ENCODE measurements around the gene FBP2.

FBP2 gene

GRCh38 chr9:94593459-94594345 lies at the start of gene FBP2:
FBP2 (minus strand) TSS chr9:94593824; CDS start chr9:94593726, 98 bp downstream.
- no peak for DNase-seq

DNA sequence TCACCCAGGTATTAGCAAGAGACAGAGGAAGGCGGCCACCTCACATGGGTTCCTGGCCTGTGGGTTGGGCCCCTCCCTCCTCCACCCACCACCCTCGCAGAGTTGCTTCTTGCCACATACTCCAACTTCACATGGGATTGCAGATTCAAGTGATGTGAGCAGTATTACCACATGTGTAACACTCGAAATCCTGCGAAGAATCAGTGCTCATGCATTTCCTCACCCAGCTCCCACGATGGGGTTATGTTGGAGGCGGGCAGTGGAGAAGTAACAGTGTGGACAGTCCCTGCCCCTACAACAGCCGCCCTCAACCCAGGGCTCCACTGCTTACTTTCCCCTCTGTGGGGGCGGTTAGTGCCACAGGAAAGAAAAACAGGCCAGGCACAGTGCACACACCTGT lies 49.6 kb upstream of the FBP2 start:
- no peak for DNase-seq

DNA sequence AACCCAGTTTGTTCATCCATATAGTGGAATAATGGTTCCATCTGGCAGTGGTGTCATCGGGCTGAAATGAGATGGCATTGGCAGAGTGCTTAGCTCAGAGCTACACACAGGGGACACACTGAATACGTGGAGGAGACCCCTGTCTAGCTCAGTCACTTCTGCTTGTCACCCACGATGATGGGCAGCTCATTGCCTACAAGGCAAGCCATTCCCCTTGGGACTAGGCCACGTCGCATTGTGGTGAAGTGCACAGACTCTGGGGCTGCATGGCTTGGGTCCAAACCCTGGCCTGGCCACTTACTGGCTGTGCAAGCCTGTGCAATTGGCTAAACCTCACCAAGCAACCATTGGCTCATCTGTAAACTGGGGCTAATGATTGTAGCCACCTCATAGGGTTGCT lies 48.9 kb upstream of the FBP2 start:
- no peak for DNase-seq

GRCh38 chr9:94639999-94640376 lies 46.4 kb upstream of the FBP2 start:
- DNase-seq, result no peak

DNA sequence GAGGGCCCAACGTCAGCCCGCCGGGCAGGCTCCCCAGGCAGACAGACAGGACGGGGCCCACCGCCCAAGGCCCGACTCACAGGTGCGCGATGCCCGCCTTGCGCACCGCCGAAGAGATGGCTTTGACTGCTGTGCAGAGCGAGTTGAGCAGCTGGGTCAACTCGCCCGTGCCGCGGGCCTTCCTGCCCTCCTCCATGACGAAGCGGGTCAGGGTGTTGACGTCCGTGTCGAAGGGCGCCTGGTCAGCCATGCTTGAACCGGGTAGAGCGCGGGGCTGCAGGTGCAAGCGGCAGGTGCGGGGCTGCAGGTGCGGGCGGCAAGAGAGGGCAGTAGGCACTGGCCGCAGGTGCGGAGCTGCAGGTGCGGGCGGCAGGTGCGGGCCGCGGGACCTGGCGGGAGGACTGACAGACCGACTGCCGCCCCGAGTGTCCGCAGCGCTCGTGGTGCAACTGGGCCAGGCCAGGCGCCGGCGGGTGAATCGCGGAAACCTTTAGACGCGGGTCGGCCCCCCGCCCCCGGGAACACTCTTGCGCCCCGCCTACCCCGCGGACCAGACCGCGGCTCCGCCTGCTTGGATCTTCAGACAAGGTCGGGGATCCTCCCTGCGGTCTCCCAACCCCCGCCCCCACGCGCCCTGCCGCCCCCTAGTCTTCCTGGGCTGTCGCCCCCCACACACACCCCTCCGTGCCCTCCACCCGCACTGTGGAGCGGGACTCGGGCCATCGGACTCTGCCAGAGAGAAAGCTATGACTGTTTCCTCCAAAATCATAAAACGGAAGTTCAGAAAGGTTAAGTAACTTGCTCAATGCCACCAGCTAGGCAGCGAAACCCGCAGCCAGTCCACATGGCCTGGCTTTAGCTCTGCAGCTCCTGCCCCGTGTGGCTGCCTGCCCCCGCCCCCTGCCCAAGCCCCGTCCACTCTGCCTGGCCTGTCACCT lies 45.7 kb upstream of the FBP2 start, which contains the start of gene FBP1:
Gene FBP1 (minus strand): TSS at position 458 of the 938 bp plus-strand sequence. CDS start 208 bp downstream, at position 250.
- DNase-seq, result no peak

DNA sequence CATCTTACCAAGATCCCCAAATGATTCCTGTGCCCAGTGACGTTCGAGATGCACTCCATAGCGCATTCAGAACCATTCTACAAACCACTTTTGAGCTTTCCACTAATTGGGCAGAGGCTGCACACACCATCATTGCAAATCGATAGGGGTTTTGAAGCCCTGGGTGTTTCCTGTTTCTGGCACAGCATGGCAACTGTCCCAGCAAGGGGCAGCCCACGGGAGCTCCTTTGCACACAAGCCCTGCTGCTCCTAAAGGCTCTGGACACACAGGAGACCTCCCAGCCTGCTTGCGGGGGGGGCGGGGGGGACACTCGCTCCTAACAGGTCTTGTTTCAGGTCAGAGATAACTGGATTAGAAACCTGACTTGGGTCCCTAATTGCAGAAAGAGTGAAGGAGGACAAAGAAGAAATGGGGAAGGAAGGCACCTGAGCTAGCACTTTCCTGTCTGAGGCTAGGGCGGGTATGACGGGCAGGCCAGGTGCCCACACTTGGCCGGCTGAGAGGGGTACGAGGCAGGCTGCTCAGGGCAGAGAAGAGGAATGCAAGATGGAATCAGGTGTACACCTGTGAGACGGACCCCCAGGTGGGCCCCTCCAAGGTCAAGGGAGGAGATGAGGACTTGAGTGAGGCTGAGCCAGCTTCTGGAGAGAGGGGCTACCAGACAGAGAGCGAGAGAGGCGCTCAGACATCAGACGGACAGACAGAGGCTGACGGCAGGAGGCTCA lies 44.9 kb upstream of the FBP2 start:
- no peak for DNase-seq

- no peak for DNase-seq
Observed at GRCh38 chr9:94632737-94633136, 39.1 kb upstream of the FBP2 start.

- DNase-seq, result no peak
Observed at GRCh38 chr9:94631599-94631998, 38.0 kb upstream of the FBP2 start.

- DNase-seq, result no peak
Observed at GRCh38 chr9:94630833-94631232, 37.2 kb upstream of the FBP2 start.

GRCh38 chr9:94630281-94630680 lies 36.7 kb upstream of the FBP2 start:
- no peak for DNase-seq

DNA sequence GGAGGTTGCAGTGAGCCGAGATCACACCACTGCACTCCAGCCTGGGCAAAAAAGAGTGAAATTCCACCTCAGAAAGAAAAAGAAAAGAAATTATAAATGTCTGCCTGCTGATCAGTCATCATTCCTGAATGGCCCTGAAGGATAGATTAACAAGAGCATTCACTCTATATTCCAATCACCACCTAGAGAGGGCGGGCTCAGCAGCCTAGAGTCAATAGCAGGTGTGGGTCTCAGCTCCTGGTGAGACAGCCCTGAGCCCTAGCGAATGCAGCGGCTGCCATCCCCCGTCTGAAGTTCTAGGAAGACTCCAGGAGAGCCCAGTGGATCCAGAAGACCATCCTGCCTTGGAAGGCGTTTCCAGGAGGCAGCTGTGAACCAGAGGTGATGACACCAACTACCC lies 33.7 kb upstream of the FBP2 start:
- no peak for DNase-seq

DNA sequence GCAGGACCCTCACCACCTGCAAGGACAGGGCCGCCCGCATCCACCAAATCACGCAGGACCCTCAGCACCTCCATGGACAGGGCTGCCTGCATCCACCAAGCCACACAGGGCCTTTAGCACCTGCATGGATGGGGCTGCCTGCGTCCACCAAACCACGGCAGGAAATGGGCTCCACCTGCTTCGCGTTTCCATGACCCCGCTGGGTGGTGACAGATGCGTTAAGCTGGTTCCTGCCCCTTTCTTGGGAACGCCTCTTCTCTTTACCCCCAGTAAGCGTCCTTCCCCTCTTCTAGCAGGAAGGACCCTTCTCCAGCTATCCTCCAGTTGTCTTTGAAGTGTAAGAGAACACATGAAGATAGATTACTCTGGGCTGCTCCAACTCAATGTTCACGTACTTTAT lies 32.2 kb upstream of the FBP2 start:
- no peak for DNase-seq

GRCh38 chr9:94624629-94625028 lies 31.0 kb upstream of the FBP2 start:
- DNase-seq, result no peak

GRCh38 chr9:94623253-94623652 lies 29.6 kb upstream of the FBP2 start:
- DNase-seq, result no peak

- DNase-seq, result no peak
Observed at GRCh38 chr9:94622087-94622800, 28.6 kb upstream of the FBP2 start.

DNA sequence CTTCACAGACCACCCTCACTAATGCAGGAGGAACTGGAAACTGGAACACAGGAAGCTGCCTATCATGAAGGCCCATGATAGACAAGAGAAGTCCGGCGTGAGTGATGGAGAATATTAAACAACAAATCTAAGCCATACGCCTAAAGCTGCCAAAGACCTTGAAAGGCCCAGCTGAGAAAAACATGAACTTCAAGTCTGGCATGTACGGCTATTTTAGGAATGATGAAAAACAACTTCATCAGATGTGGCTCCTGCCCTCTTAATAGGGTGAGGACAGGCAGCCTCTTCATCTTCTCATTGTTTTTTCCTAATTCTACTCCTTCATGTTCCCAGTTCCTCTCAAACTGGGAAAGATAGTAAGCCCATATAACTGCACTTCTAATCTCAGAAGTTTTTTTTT lies 25.4 kb upstream of the FBP2 start:
- DNase-seq, result no peak

- DNase-seq, result no peak
Observed at GRCh38 chr9:94613003-94613402, 19.4 kb upstream of the FBP2 start.

- DNase-seq, result no peak
Observed at GRCh38 chr9:94612071-94612470, 18.4 kb upstream of the FBP2 start.

GRCh38 chr9:94611638-94612068 lies 18.0 kb upstream of the FBP2 start:
- no peak for DNase-seq

GRCh38 chr9:94610181-94610606 lies 16.6 kb upstream of the FBP2 start:
- no peak for DNase-seq

DNA sequence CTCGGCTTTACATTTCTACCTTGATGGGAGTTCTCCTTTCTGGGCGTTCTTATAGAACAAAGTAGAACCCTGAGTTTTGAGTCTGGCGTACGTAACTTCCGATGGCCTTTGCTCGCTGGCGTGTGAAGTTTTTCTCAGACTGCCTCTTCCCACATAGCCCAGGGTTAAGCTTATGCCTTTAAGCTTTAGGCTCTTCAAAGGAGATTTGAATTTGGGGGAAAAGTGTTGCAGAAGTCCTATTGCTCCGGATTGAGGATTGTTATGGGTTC lies 13.7 kb upstream of the FBP2 start:
- DNase-seq, result no peak

DNA sequence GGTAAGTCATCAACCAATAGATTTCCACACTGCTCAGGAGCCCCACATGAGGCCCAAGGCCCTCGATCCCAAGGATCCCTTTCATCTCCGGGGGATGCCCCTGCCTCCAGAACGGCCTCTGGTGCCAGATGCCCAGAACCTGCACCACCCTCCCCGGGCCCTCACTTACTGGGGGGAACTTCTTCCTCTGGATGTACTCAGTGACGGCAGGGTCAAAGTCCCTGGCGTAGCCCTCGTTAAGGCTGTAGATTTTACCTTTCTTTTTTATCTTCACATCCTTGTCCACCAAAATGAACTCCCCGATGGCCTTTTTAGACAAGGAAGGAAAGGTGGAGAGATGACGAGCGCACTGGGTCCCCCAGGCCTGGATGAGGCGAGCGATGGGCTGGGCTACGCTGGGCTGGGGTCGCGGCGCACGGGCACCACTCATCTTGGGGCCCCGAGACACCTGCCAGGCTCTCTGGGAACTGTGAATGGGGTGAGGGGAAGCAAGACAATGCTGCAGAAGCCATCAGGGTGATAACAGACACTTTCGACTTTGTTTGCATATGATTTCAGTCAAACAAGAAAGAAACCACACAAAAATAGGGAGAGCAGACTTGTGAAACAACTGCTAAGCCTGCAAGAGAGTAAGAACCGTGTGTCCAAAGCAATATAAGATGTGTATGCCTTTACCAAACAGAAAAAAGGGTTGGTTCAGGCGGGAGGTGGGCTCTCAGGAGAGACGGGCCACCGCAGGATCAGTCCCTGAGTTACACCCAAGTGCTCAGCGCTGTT lies 13.2 kb upstream of the FBP2 start:
- no peak for DNase-seq
